ENCODE results near the gene TOPBP1.
A peak's percentile ranks its signal among the peaks of the same experiment; 100 is the strongest.
"Not testable (repeated sequence)": the region's sequence is repeated elsewhere in the genome, so short reads cannot be mapped to it uniquely, and the experiment has no call there.

Gene TOPBP1

GRCh38 chr3:133669949-133670524, 8.3 kb upstream of the TOPBP1 start:
- Histone ChIP-seq H3K4me3 (ENCODE audit: low read length) (no peak overlapping the region), H3K4me1 (ENCODE audit: control insufficient read depth, insufficient read depth, low read length) (no peaks in the 10 kb centered on the region)

DNA sequence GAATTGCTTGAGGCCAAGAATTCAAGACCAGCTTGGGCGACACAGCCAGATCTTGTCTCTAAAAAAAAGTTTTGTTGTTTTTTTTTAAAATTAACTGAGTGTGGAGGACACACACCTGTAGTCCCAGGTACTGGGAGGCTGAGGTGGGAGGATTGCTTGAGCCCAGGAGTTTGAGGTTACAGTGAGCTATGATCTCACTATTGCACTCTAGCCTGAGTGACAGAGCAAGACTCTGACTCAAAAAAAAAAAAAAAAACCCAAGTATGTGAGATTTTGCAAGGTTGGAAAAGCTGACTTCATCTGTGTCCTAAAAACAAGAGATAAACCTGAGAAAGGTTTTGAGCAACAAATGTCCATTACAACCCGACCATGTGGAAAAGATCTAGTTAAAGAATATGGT, 5.4 kb upstream of the TOPBP1 start:
- Histone ChIP-seq H3K4me1 (ENCODE audit: control insufficient read depth, insufficient read depth, low read length) (peaks cover 6% of the 10 kb centered on the region), H3K9ac (ENCODE audit: low read length) (no peak overlapping the region), H3K9me3 (ENCODE audit: control insufficient read depth, low read length) (no peaks in the 10 kb centered on the region), H3K36me3 (ENCODE audit: control insufficient read depth, insufficient read depth, low read length) (no peaks in the 10 kb centered on the region), H3K27me3 (ENCODE audit: control insufficient read depth, insufficient read depth, low read length) (no peaks in the 10 kb centered on the region), H3K4me3 (ENCODE audit: low read length) (no peak overlapping the region)

More at GRCh38 chr3:133669949-133670524, 8.3 kb upstream of the TOPBP1 start:
- H3K9me3 ChIP-seq (ENCODE audit: control insufficient read depth, low read length) = no peaks in the 10 kb centered on the region
- no peaks in the 10 kb centered on the region for H3K36me3 ChIP-seq (ENCODE audit: control insufficient read depth, insufficient read depth, low read length)
- peaks cover 18% of the 10 kb centered on the region for H3K27me3 ChIP-seq (ENCODE audit: control insufficient read depth, insufficient read depth, low read length)
- no peak overlapping the region for H3K9ac ChIP-seq (ENCODE audit: low read length)

- H3K9ac ChIP-seq (ENCODE audit: low read length); H3K4me3 ChIP-seq (ENCODE audit: low read length); H3K9me3 ChIP-seq (ENCODE audit: control insufficient read depth, low read length); H3K27me3 ChIP-seq (ENCODE audit: control insufficient read depth, insufficient read depth, low read length); H3K36me3 ChIP-seq (ENCODE audit: control insufficient read depth, insufficient read depth, low read length): not testable (repeated sequence)
- H3K4me1 ChIP-seq (ENCODE audit: control insufficient read depth, insufficient read depth, low read length) = peaks cover 11% of the 10 kb centered on the region
Measured at GRCh38 chr3:133665188-133665587, 3.4 kb upstream of the TOPBP1 start.

- no peak overlapping the region for H3K4me3 ChIP-seq (ENCODE audit: low read length)
- no peaks in the 10 kb centered on the region for H3K27me3 ChIP-seq (ENCODE audit: control insufficient read depth, insufficient read depth, low read length)
- no peak overlapping the region for H3K9ac ChIP-seq (ENCODE audit: low read length)
- no peaks in the 10 kb centered on the region for H3K36me3 ChIP-seq (ENCODE audit: control insufficient read depth, insufficient read depth, low read length)
- peaks cover 15% of the 10 kb centered on the region for H3K4me1 ChIP-seq (ENCODE audit: control insufficient read depth, insufficient read depth, low read length)
- no peaks in the 10 kb centered on the region for H3K9me3 ChIP-seq (ENCODE audit: control insufficient read depth, low read length)
Measured at GRCh38 chr3:133663569-133664313, 2.0 kb upstream of the TOPBP1 start.

DNA sequence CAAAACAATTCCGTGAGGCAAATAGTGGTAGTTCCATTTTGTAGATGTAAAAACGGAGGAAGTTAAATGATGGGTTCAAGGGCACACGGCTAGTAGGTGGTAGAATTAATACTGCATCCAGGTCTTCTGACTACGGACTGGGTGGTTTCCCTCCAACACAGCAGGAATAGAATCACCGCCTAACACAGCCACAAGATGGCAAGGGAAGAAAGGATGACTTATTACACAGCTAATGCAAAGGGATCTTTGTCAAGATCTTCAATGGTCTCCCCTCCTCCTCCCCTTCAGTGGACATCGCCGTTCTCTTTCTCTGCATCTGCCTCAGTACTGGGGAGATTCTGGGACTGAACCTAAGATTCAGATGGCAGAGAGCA, 524 bp upstream of the TOPBP1 start:
- H3K27me3 ChIP-seq (ENCODE audit: control insufficient read depth, insufficient read depth, low read length) = no peaks in the 10 kb centered on the region

DNA sequence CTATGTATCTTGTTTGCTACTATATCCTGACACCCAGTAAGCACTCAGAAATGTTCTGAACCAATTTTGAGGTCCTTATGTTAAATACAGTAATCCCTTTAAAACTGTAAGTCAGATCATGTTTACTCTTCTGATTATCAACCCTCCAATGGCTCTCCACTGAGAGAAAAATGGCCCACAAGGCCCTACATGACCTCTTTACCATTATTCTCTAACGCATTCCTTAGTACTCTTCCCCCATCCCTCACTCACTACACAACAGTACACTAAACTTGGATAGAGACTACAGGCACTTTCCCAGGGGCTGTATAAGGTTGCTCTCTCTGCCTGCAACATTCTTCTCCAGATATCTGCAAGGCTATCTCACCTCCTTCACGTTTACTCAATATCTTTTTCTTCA, 1.9 kb downstream of the TOPBP1 start:
- Histone ChIP-seq H3K9ac (ENCODE audit: low read length) (no peak overlapping the region), H3K27me3 (ENCODE audit: control insufficient read depth, insufficient read depth, low read length) (no peaks in the 10 kb centered on the region), H3K9me3 (ENCODE audit: control insufficient read depth, low read length) (no peaks in the 10 kb centered on the region), H3K4me1 (ENCODE audit: control insufficient read depth, insufficient read depth, low read length) (peaks cover 15% of the 10 kb centered on the region), H3K36me3 (ENCODE audit: control insufficient read depth, insufficient read depth, low read length) (peaks cover 3% of the 10 kb centered on the region), H3K4me3 (ENCODE audit: low read length) (no peak overlapping the region)

More for the DNA sequence above, 524 bp upstream of the TOPBP1 start:
- no peaks in the 10 kb centered on the region for H3K36me3 ChIP-seq (ENCODE audit: control insufficient read depth, insufficient read depth, low read length)
- peak overlapping the region; percentile 96 for H3K9ac ChIP-seq (ENCODE audit: low read length)
- peaks cover 15% of the 10 kb centered on the region for H3K4me1 ChIP-seq (ENCODE audit: control insufficient read depth, insufficient read depth, low read length)
- H3K9me3 ChIP-seq (ENCODE audit: control insufficient read depth, low read length) = no peaks in the 10 kb centered on the region
- peak overlapping the region; percentile 95 for H3K4me3 ChIP-seq (ENCODE audit: low read length)

GRCh38 chr3:133655731-133656515, 5.8 kb downstream of the TOPBP1 start:
- peaks cover 9% of the 10 kb centered on the region for H3K4me1 ChIP-seq (ENCODE audit: control insufficient read depth, insufficient read depth, low read length)
- H3K9ac ChIP-seq (ENCODE audit: low read length) = no peak overlapping the region
- no peak overlapping the region for H3K4me3 ChIP-seq (ENCODE audit: low read length)
- no peaks in the 10 kb centered on the region for H3K27me3 ChIP-seq (ENCODE audit: control insufficient read depth, insufficient read depth, low read length)
- H3K36me3 ChIP-seq (ENCODE audit: control insufficient read depth, insufficient read depth, low read length) = peaks cover 3% of the 10 kb centered on the region
- no peaks in the 10 kb centered on the region for H3K9me3 ChIP-seq (ENCODE audit: control insufficient read depth, low read length)

- Histone ChIP-seq H3K9ac (ENCODE audit: low read length) (no peak overlapping the region), H3K36me3 (ENCODE audit: control insufficient read depth, insufficient read depth, low read length) (no peaks in the 10 kb centered on the region), H3K27me3 (ENCODE audit: control insufficient read depth, insufficient read depth, low read length) (no peaks in the 10 kb centered on the region), H3K9me3 (ENCODE audit: control insufficient read depth, low read length) (no peaks in the 10 kb centered on the region), H3K4me3 (ENCODE audit: low read length) (no peak overlapping the region), H3K4me1 (ENCODE audit: control insufficient read depth, insufficient read depth, low read length) (no peaks in the 10 kb centered on the region)
Measured at GRCh38 chr3:133649486-133650068, 12.2 kb downstream of the TOPBP1 start.

DNA sequence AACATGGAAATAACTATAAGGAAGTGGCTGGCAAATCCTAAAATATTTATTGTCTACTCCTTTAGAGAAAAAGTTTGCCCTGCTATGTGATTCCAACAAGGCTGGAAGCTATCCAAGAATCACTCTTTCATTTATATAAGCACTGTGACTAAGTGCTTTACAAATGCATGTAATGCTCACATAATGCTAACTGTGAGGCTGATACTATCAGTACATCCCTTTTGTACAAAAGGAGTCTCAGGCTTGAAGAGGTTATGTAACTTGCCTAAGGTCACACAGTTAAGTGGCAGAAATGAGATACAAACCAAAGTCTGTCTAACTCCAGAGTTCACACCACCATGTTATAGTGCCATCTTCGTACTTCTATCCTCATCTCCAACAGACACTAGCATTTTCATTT, 17.0 kb downstream of the TOPBP1 start:
- Histone ChIP-seq H3K9ac (ENCODE audit: low read length) (no peak overlapping the region), H3K36me3 (ENCODE audit: control insufficient read depth, insufficient read depth, low read length) (no peaks in the 10 kb centered on the region), H3K9me3 (ENCODE audit: control insufficient read depth, low read length) (no peaks in the 10 kb centered on the region), H3K4me1 (ENCODE audit: control insufficient read depth, insufficient read depth, low read length) (no peaks in the 10 kb centered on the region), H3K4me3 (ENCODE audit: low read length) (no peak overlapping the region), H3K27me3 (ENCODE audit: control insufficient read depth, insufficient read depth, low read length) (no peaks in the 10 kb centered on the region)

DNA sequence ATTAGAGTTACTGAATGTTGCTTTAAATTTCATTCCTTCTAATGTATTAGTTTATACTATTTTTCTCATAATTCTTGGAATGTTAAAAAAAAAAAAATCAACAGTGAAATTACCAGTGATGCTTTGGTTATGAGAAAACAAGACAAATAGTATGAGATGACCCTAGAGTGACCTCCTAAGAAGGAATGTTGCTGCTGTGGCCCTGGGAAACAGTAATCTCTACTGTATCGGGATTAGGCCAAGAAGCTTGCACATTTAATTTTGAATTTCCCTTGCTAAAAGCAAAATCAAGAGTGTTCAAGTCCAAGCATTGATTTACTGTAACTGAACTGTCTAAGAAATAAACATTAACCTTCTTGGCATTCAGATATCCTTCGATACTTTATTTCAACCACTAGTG, 18.1 kb downstream of the TOPBP1 start:
- H3K27me3 ChIP-seq (ENCODE audit: control insufficient read depth, insufficient read depth, low read length) = no peaks in the 10 kb centered on the region
- no peak overlapping the region for H3K9ac ChIP-seq (ENCODE audit: low read length)
- H3K4me3 ChIP-seq (ENCODE audit: low read length) = no peak overlapping the region
- no peaks in the 10 kb centered on the region for H3K9me3 ChIP-seq (ENCODE audit: control insufficient read depth, low read length)
- H3K36me3 ChIP-seq (ENCODE audit: control insufficient read depth, insufficient read depth, low read length) = no peaks in the 10 kb centered on the region
- no peaks in the 10 kb centered on the region for H3K4me1 ChIP-seq (ENCODE audit: control insufficient read depth, insufficient read depth, low read length)

DNA sequence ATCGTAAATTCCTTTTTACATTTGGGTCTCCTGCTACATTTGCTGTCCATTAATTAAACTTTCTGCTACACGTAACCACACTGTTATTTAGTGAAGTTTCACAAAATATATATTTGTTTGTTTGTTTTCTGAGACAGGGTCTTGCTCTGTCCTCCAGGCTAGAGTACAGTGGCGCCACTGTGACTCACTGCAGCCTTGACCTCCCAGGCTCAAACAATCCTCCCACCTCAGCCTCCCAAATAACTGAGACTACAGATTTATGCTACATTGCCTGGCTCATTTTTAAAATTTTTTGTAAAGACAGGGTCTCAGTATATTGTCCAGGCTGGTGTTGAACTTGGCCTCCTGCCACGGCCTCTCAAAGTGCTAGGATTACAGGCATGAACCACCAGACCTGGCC, 20.5 kb downstream of the TOPBP1 start:
- H3K36me3 ChIP-seq (ENCODE audit: control insufficient read depth, insufficient read depth, low read length) = peaks cover 4% of the 10 kb centered on the region

GRCh38 chr3:133633439-133633838, 28.3 kb downstream of the TOPBP1 start:
- peaks cover 4% of the 10 kb centered on the region for H3K36me3 ChIP-seq (ENCODE audit: control insufficient read depth, insufficient read depth, low read length)
- H3K27me3 ChIP-seq (ENCODE audit: control insufficient read depth, insufficient read depth, low read length) = no peaks in the 10 kb centered on the region
- no peak overlapping the region for H3K9ac ChIP-seq (ENCODE audit: low read length)
- H3K4me1 ChIP-seq (ENCODE audit: control insufficient read depth, insufficient read depth, low read length) = no peaks in the 10 kb centered on the region
- no peak overlapping the region for H3K4me3 ChIP-seq (ENCODE audit: low read length)
- no peaks in the 10 kb centered on the region for H3K9me3 ChIP-seq (ENCODE audit: control insufficient read depth, low read length)

More for the DNA sequence above, 20.5 kb downstream of the TOPBP1 start:
- Histone ChIP-seq H3K27me3 (ENCODE audit: control insufficient read depth, insufficient read depth, low read length) (no peaks in the 10 kb centered on the region), H3K4me3 (ENCODE audit: low read length) (no peak overlapping the region), H3K9me3 (ENCODE audit: control insufficient read depth, low read length) (no peaks in the 10 kb centered on the region), H3K9ac (ENCODE audit: low read length) (no peak overlapping the region), H3K4me1 (ENCODE audit: control insufficient read depth, insufficient read depth, low read length) (no peaks in the 10 kb centered on the region)
